GM12878 (cell line): ENCODE results near the gene DLEC1. TPM values are rescaled to one million over a fixed set of nuclear protein-coding genes. Genes with fewer than 3 reads are reported as not detected.

Experiments
- ATAC-seq: fragments of 200-7000 bp; cut with Tn5 transposase; 3 replicates; pipeline ENCODE4 v1.9.1; 2020; ENCODE audit warnings: mild to moderate bottlenecking, moderate library complexity
- BruUV-seq: library from RNA; stranded (reverse); fragments of 400-500 nt; replicated peaks from 2 replicates; lab custom pipeline; 2021; lab: Mats Ljungman, UMichigan
- CTCF ChIA-PET: fragments of 300-600 bp; sonication (Branson Sonifier 250); formaldehyde crosslinking; extraction: SDS; loops from one replicate; lab custom pipeline; 2021; ENCODE audit warnings: inconsistent platforms; lab: Yijun Ruan, JAX
- POLR2A ChIA-PET: fragments of 350-600 bp; formaldehyde crosslinking; extraction: SDS; loops from one replicate; lab custom pipeline; 2021; ENCODE audit warnings: inconsistent platforms; lab: Charles Lee
- RAD21 ChIA-PET: fragments of 300-600 bp; sonication (Branson Sonifier 250); formaldehyde crosslinking; loops from one replicate; lab custom pipeline; 2023; ENCODE audit warnings: antibody characterized with exemption; ENCODE audit not compliant: unreplicated experiment; lab: Charles Lee
- SMC1A ChIA-PET: fragments of 300-600 bp; sonication (Branson Sonifier 250); formaldehyde crosslinking; loops from one replicate; lab custom pipeline; 2023; ENCODE audit not compliant: unreplicated experiment, uncharacterized antibody; lab: Charles Lee
- DNase-seq: peaks from one replicate; pipeline ENCODE4 v3.0.0-alpha.2; 2011; ENCODE audit warnings: low read depth, low spot score
- FAIRE-seq: peaks from 3 replicates; lab custom pipeline; 2011; peaks lifted over from hg19 to GRCh38; lab: Jason Lieb, UNC
- H2AFZ ChIP-seq: 2 replicates; pipeline ENCODE4 v1.6.0; 2011; ENCODE audit warnings: low read depth, low read length, control low read depth; ENCODE audit not compliant: control insufficient read depth
- H3K27ac ChIP-seq: 2 replicates; pipeline ENCODE4 v1.5.1; 2011; ENCODE audit warnings: control low read depth; ENCODE audit not compliant: control insufficient read depth, insufficient read depth
- H3K27me3 ChIP-seq, 2 experiments: replicated peaks in 1 of 2; 2 replicates each; pipeline versions ENCODE4 v1.6.0 to v1.6.1; 2011; ENCODE audit warnings: low read length in 1 of 2; ENCODE audit not compliant: control insufficient read depth in 2 of 2, insufficient read depth in 2 of 2
- H3K36me3 ChIP-seq, 2 experiments: 2 replicates each; pipeline ENCODE4 v1.5.1; 2011; ENCODE audit warnings: low read length in 1 of 2; ENCODE audit not compliant: control insufficient read depth in 2 of 2, insufficient read depth in 2 of 2
- H3K4me1 ChIP-seq: 2 replicates; pipeline ENCODE4 v1.6.1; 2011; ENCODE audit warnings: mild to moderate bottlenecking, low read length, moderate library complexity, mixed read lengths; ENCODE audit not compliant: control insufficient read depth, insufficient read depth
- H3K4me2 ChIP-seq: 2 replicates; pipeline ENCODE4 v1.6.0; 2011; ENCODE audit warnings: control low read depth; ENCODE audit not compliant: control insufficient read depth, insufficient read depth
- H3K4me3 ChIP-seq: fragments of 200-600 bp; sonication (generic); 2 replicates; pipeline ENCODE4 v1.5.1; 2016
- H3K79me2 ChIP-seq: 2 replicates; pipeline ENCODE4 v1.6.0; 2011; ENCODE audit warnings: low read length; ENCODE audit not compliant: control insufficient read depth, insufficient read depth
- H3K9ac ChIP-seq: 2 replicates; pipeline ENCODE4 v1.8.0; 2011; ENCODE audit warnings: low read length, control low read depth, mixed read lengths; ENCODE audit not compliant: control insufficient read depth, insufficient read depth
- H3K9me3 ChIP-seq: replicated peaks from 3 replicates; pipeline ENCODE4 v1.5.1; 2011; ENCODE audit warnings: mild to moderate bottlenecking, low read length; ENCODE audit not compliant: control insufficient read depth, insufficient read depth
- H4K20me1 ChIP-seq: 2 replicates; pipeline ENCODE4 v1.6.0; 2011; ENCODE audit not compliant: control insufficient read depth, insufficient read depth
- SREBF1 ChIP-seq: IDR thresholded peaks from 2 replicates; pipeline ENCODE4 v1.6.1; 2012; ENCODE audit warnings: mild to moderate bottlenecking, low read length
- TCF12 ChIP-seq: IDR thresholded peaks from 2 replicates; pipeline ENCODE4 v1.6.1; 2011; ENCODE audit warnings: low read depth, mild to moderate bottlenecking, low read length
- WGBS: methylation state at CpG from one replicate; pipeline ENCODE4 v1.1.6; 2016; ENCODE audit warnings: low lambda C conversion rate; ENCODE audit not compliant: insufficient replicate concordance, insufficient coverage; ENCODE audit errors: missing lambda C conversion rate; 5-methylcytosine and 5-hydroxymethylcytosine counted together
- in situ Hi-C: fragments of 300-500 bp; cut with MboI; formaldehyde crosslinking; loops from 9 replicates; pipeline ENCODE4 v1.14.3; 2018; ENCODE audit warnings: mixed read lengths
- intact Hi-C: fragments of 100-400 bp; cut with micrococcal nuclease; formaldehyde crosslinking; loops from one replicate; pipeline ENCODE4 v1.14.2; 2022; ENCODE audit not compliant: unreplicated experiment
- polyA plus RNA-seq, 11 experiments: library from polyadenylated mRNA; depleted of rRNA in 4 of 11; unstranded in 6 of 11; stranded (reverse) in 5 of 11; fragments of >200 nt; fragmentation: Nextera tagmentation in 4 of 11; fragmentation: Illumina TruSeq in 1 of 11; extraction: Ambion mirVana in 4 of 11; extraction: Trizol in 1 of 11; gene quantifications; 1 replicate in 1 of 11; 2 replicates in 10 of 11; pipeline versions ENCODE4 v1.2.1 to v1.2.3, GENCODE V29; 2011 to 2016; ENCODE audit warnings: inconsistent platforms in 2 of 11, missing spikeins in 2 of 11, low read depth in 1 of 11
- total RNA-seq, 4 experiments: library from RNA; depleted of rRNA in 3 of 4; stranded (reverse); fragments of >200 nt in 3 of 4; fragmentation: Illumina TruSeq in 1 of 4; extraction: Trizol in 1 of 4; gene quantifications; 2 replicates each; pipeline versions ENCODE4 v1.2.1 to v1.2.3, GENCODE V29; 2013 to 2021
- TF ChIP-seq, protein P1 (sequence below): IDR thresholded peaks from 2 replicates; pipeline ENCODE4 v1.6.1; 2012; ENCODE audit warnings: low read depth, low read length, improper control_type of control experiment
- TF ChIP-seq, protein P2 (sequence below): IDR thresholded peaks from 2 replicates; pipeline ENCODE4 v1.6.1; 2012; ENCODE audit warnings: low read length, inconsistent platforms

The DLEC1 gene
- total and polyA plus RNA-seq, 10 of the 15 experiments (the other 5 are each of a cell fraction or from before 2014, with no cell fraction given): 0.03 to 0.29 (median 0.07) TPM; not detected in 3

- no TSS peak for BruUV-seq
- Histone ChIP-seq H3K79me2 (no peaks in the 10 kb centered on the region; the same call in 1 of the 2 replicates), H3K36me3 (peaks cover 0 to 3% of the 10 kb centered on the region in 2 experiments; a peak in 2 of 4 replicates), H3K27ac (no peak overlapping the region), H4K20me1 (no peaks in the 10 kb centered on the region), H2AFZ (no peak overlapping the region), H3K4me3 (no peak overlapping the region), H3K27me3 (no peaks in the 10 kb centered on the region), H3K4me1 (peaks cover 17% of the 10 kb centered on the region), H3K4me2 (no peak overlapping the region), H3K9me3 (no peaks in the 10 kb centered on the region), H3K9ac (no peak overlapping the region)
- POLR2A ChIA-PET: no interaction called here
- ATAC-seq (no peak), FAIRE-seq (no peak), DNase-seq (no peak)
- SMC1A ChIA-PET: no interaction called here
- WGBS: 85% methylated on average over 6 of the region's 6 CpGs
- in situ Hi-C loops (no loop called here), intact Hi-C loops (no loop called here)
- CTCF ChIA-PET: no interaction called here
- RAD21 ChIA-PET: no interaction called here
- TF ChIP-seq SREBF1 (no peak), TCF12 (no peak)
- TF ChIP-seq, protein P1, sequence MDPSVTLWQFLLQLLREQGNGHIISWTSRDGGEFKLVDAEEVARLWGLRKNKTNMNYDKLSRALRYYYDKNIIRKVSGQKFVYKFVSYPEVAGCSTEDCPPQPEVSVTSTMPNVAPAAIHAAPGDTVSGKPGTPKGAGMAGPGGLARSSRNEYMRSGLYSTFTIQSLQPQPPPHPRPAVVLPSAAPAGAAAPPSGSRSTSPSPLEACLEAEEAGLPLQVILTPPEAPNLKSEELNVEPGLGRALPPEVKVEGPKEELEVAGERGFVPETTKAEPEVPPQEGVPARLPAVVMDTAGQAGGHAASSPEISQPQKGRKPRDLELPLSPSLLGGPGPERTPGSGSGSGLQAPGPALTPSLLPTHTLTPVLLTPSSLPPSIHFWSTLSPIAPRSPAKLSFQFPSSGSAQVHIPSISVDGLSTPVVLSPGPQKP: no peak
- TF ChIP-seq, protein P2, sequence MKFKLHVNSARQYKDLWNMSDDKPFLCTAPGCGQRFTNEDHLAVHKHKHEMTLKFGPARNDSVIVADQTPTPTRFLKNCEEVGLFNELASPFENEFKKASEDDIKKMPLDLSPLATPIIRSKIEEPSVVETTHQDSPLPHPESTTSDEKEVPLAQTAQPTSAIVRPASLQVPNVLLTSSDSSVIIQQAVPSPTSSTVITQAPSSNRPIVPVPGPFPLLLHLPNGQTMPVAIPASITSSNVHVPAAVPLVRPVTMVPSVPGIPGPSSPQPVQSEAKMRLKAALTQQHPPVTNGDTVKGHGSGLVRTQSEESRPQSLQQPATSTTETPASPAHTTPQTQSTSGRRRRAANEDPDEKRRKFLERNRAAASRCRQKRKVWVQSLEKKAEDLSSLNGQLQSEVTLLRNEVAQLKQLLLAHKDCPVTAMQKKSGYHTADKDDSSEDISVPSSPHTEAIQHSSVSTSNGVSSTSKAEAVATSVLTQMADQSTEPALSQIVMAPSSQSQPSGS: no peak
Observed at GRCh38 chr3:37999836-38000235, 39.2 kb upstream of the DLEC1 start.
